Activated CD4-positive, alpha-beta T cell treated with anti-CD3 and anti-CD28 coated beads, Interleukin-2, Interleukin-6, amounts not matched to agents 100 ng/mL and 50 ng/mL, durations not matched to agents 16 hours and 8 hours (primary cell): ENCODE data around the gene GBP3.
"Not testable (repeated sequence)": the region's sequence is repeated elsewhere in the genome, so short reads cannot be mapped to it uniquely, and the experiment has no call there.

Experiments
- DNase-seq: peaks from one replicate; pipeline ENCODE4 v3.0.0-alpha.2; 2020

The GBP3 gene

GRCh38 chr1:88976235-88976634, 46.4 kb downstream of the GBP3 start:
- DNase-seq = no peak

DNA sequence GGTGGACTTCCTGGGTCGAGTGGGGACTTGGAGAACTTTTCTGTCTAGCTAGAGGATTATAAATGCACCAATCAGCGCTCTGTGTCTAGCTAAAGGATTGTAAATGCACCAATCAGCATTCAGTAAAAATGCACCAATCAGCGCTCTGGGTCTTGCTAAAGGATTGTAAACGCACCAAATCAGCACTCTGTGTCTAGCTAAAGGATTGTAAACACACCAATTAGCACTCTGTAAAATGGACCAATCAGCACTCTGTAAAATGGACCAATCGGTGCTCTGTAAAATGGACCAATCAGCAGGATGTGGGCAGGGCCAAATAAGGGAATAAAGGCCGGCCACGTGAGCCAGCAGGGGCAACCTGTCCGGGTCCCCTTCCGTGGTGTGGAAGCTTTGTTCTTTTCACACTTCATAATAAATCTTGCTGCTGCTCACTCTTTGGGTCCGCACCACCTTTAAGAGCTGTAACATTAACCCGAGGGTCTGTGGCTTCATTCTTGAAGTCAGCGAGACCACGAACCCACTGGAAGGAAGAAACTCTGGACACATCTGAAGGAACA, 48.0 kb downstream of the GBP3 start:
- DNase-seq = not testable (repeated sequence)

DNA sequence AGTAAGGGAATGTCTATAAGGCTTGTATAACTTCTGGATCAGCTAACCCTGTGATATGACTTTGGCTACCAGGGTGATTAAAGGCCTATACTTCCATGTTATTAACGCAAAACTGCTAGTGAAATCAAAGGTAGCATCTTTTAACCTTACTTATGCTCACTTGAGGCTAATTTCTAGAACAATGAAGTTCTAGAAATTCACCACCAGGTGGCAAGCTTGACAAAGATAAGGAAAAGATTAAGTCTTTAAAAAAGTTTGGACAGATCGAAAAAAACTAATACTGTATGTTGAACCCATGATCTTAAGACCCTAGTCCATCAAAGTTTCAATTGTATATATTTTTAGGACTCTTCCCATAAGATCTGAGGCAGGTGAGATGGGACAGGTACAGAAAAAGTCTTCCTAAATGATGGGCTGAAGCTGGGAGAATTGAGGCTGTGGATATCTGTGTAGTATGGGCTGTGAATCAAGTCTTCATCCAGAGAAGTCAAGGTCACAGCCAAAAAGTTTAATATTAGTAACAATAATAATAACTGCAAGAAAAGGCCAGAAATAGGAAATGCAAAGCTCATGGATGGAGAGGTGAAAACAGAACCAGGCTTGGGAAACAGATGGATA, 49.0 kb downstream of the GBP3 start:
- peak; percentile 55 for DNase-seq

- no peak for DNase-seq
These were observed 60.9 kb downstream of the GBP3 start for GRCh38 chr1:88961647-88962275.

- no peak for DNase-seq
These were observed 61.6 kb downstream of the GBP3 start for GRCh38 chr1:88961081-88961480.
